Activated naive CD8-positive, alpha-beta T cell treated with anti-CD3 and anti-CD28 coated beads for 36 hours (primary cell): ENCODE data around the gene CGB1. TPM values are rescaled to one million over a fixed set of nuclear protein-coding genes. Genes with fewer than 3 reads are reported as not detected.
"Not testable (repeated sequence)": the region's sequence is repeated elsewhere in the genome, so short reads cannot be mapped to it uniquely, and the experiment has no call there.

Experiments
- DNase-seq: peaks from one replicate; pipeline ENCODE4 v3.0.0; 2021
- H3K27ac Mint-ChIP-seq: one replicate; pipeline ENCODE4 v1.8.0; 2022; ENCODE audit warnings: mild to moderate bottlenecking, moderate library complexity, mixed read lengths
- H3K27me3 Mint-ChIP-seq: one replicate; pipeline ENCODE4 v1.8.0; 2022; ENCODE audit warnings: mild to moderate bottlenecking, mixed read lengths
- H3K36me3 Mint-ChIP-seq: one replicate; pipeline ENCODE4 v1.8.0; 2021; ENCODE audit warnings: mild to moderate bottlenecking, mixed read lengths
- H3K4me1 Mint-ChIP-seq: one replicate; pipeline ENCODE4 v1.8.0; 2021; ENCODE audit warnings: mixed read lengths
- H3K4me3 Mint-ChIP-seq: one replicate; pipeline ENCODE4 v1.8.0; 2022; ENCODE audit warnings: mild to moderate bottlenecking, moderate library complexity, mixed read lengths
- H3K9me3 Mint-ChIP-seq: one replicate; pipeline ENCODE4 v1.8.0; 2022; ENCODE audit warnings: mixed read lengths
- total RNA-seq, 2 experiments: library from RNA; stranded (reverse); gene quantifications; one replicate each; pipeline ENCODE4 v1.2.3, GENCODE V29; 2021

CGB1 gene
- total RNA-seq, 2 experiments from 2014 or later: not detected

- Mint-ChIP-seq H3K36me3 (no peaks in the 10 kb centered on the region), H3K9me3 (no peaks in the 10 kb centered on the region), H3K27ac (no peak overlapping the region), H3K27me3 (no peaks in the 10 kb centered on the region), H3K4me1 (no peaks in the 10 kb centered on the region), H3K4me3 (no peak overlapping the region)
- no peak for DNase-seq
Measured at GRCh38 chr19:49042177-49042576, 5.5 kb upstream of the CGB1 start.

- H3K27ac Mint-ChIP-seq: not testable (repeated sequence)
Measured at GRCh38 chr19:49039736-49040135, 3.0 kb upstream of the CGB1 start.

GRCh38 chr19:49038557-49039276 lies 2.0 kb upstream of the CGB1 start:
- not testable (repeated sequence) for H3K36me3 Mint-ChIP-seq, H3K27me3 Mint-ChIP-seq, H3K9me3 Mint-ChIP-seq, DNase-seq, H3K4me3 Mint-ChIP-seq, H3K27ac Mint-ChIP-seq, H3K4me1 Mint-ChIP-seq

More at GRCh38 chr19:49039736-49040135, 3.0 kb upstream of the CGB1 start:
- H3K4me1 Mint-ChIP-seq, H3K9me3 Mint-ChIP-seq, H3K36me3 Mint-ChIP-seq, H3K27me3 Mint-ChIP-seq, DNase-seq, H3K4me3 Mint-ChIP-seq: not testable (repeated sequence)

GRCh38 chr19:49038111-49038510 lies 1.4 kb upstream of the CGB1 start:
- H3K9me3 Mint-ChIP-seq, H3K27me3 Mint-ChIP-seq, DNase-seq, H3K4me3 Mint-ChIP-seq, H3K27ac Mint-ChIP-seq, H3K36me3 Mint-ChIP-seq, H3K4me1 Mint-ChIP-seq: not testable (repeated sequence)

GRCh38 chr19:49031642-49032301 lies 4.9 kb downstream of the CGB1 start, which contains the start of gene CGB2:
Gene CGB2, plus strand, starts transcription at chr19:49031890. Its CDS starts 206 bp downstream, at chr19:49032096.
- H3K27ac Mint-ChIP-seq: peak within 1 kb of the TSS; percentile 68
- not testable (repeated sequence) for H3K4me1 Mint-ChIP-seq, H3K36me3 Mint-ChIP-seq, H3K9me3 Mint-ChIP-seq
- peaks cover 10% of the 10 kb centered on the region for H3K27me3 Mint-ChIP-seq
- DNase-seq: peak; percentile 78
- H3K4me3 Mint-ChIP-seq: peak within 1 kb of the TSS; percentile 19

- not testable (repeated sequence) for H3K36me3 Mint-ChIP-seq, H3K9me3 Mint-ChIP-seq, H3K4me1 Mint-ChIP-seq, H3K27ac Mint-ChIP-seq, H3K27me3 Mint-ChIP-seq, DNase-seq, H3K4me3 Mint-ChIP-seq
Measured at GRCh38 chr19:49030323-49030722, 6.4 kb downstream of the CGB1 start.

- H3K4me3 Mint-ChIP-seq, H3K9me3 Mint-ChIP-seq, H3K27ac Mint-ChIP-seq, H3K36me3 Mint-ChIP-seq, DNase-seq, H3K27me3 Mint-ChIP-seq, H3K4me1 Mint-ChIP-seq: not testable (repeated sequence)
Measured at GRCh38 chr19:49029749-49030148, 6.9 kb downstream of the CGB1 start.

GRCh38 chr19:49028686-49029085 lies 8.0 kb downstream of the CGB1 start:
- H3K36me3 Mint-ChIP-seq: not testable (repeated sequence)

GRCh38 chr19:49025599-49025998 lies 11.1 kb downstream of the CGB1 start:
- not testable (repeated sequence) for H3K4me3 Mint-ChIP-seq, H3K4me1 Mint-ChIP-seq, H3K36me3 Mint-ChIP-seq, DNase-seq, H3K27me3 Mint-ChIP-seq, H3K27ac Mint-ChIP-seq, H3K9me3 Mint-ChIP-seq

More at GRCh38 chr19:49028686-49029085, 8.0 kb downstream of the CGB1 start:
- not testable (repeated sequence) for H3K27ac Mint-ChIP-seq, DNase-seq, H3K27me3 Mint-ChIP-seq, H3K4me1 Mint-ChIP-seq, H3K4me3 Mint-ChIP-seq, H3K9me3 Mint-ChIP-seq

GRCh38 chr19:49025088-49025487 lies 11.6 kb downstream of the CGB1 start:
- H3K27me3 Mint-ChIP-seq, H3K4me1 Mint-ChIP-seq, H3K27ac Mint-ChIP-seq, H3K36me3 Mint-ChIP-seq, H3K4me3 Mint-ChIP-seq, H3K9me3 Mint-ChIP-seq, DNase-seq: not testable (repeated sequence)

GRCh38 chr19:49024233-49024632 lies 12.5 kb downstream of the CGB1 start, which contains the start of gene CGB3:
Gene CGB3, minus strand, starts transcription at chr19:49024333. Its CDS starts 362 bp downstream, at chr19:49023971.
- peaks cover 11% of the 10 kb centered on the region for H3K27me3 Mint-ChIP-seq
- H3K36me3 Mint-ChIP-seq, H3K4me3 Mint-ChIP-seq, H3K9me3 Mint-ChIP-seq, H3K27ac Mint-ChIP-seq, DNase-seq, H3K4me1 Mint-ChIP-seq: not testable (repeated sequence)

GRCh38 chr19:49022116-49022515 lies 14.6 kb downstream of the CGB1 start:
- peaks cover 19% of the 10 kb centered on the region for H3K4me1 Mint-ChIP-seq
- H3K27ac Mint-ChIP-seq: no peak overlapping the region
- H3K27me3 Mint-ChIP-seq: peaks cover 19% of the 10 kb centered on the region
- no peaks in the 10 kb centered on the region for H3K36me3 Mint-ChIP-seq
- H3K4me3 Mint-ChIP-seq: no peak overlapping the region
- H3K9me3 Mint-ChIP-seq: no peaks in the 10 kb centered on the region
- no peak for DNase-seq

GRCh38 chr19:49020931-49021895 lies 15.5 kb downstream of the CGB1 start:
- Mint-ChIP-seq H3K27ac (peak overlapping the region; percentile 12), H3K4me3 (no peak overlapping the region), H3K9me3 (no peaks in the 10 kb centered on the region), H3K27me3 (peaks cover 19% of the 10 kb centered on the region), H3K4me1 (peaks cover 19% of the 10 kb centered on the region), H3K36me3 (no peaks in the 10 kb centered on the region)
- peak; percentile 17 for DNase-seq

- DNase-seq: no peak
- Mint-ChIP-seq H3K4me3 (no peak overlapping the region), H3K27me3 (peaks cover 19% of the 10 kb centered on the region), H3K4me1 (peaks cover 19% of the 10 kb centered on the region), H3K36me3 (no peaks in the 10 kb centered on the region), H3K27ac (no peak overlapping the region), H3K9me3 (no peaks in the 10 kb centered on the region)
Measured at GRCh38 chr19:49020342-49020741, 16.4 kb downstream of the CGB1 start.
